LNCaP clone FGC (cell line): ENCODE measurements around the gene XRCC1.

Source experiments
- DNase-seq: peaks from one replicate; pipeline ENCODE4 v3.0.0-alpha.2; 2011; ENCODE audit warnings: low read depth
- H3K4me3 ChIP-seq: 2 replicates; pipeline ENCODE4 v1.5.1; 2011; ENCODE audit warnings: mild to moderate bottlenecking, low read depth, low read length, control low read depth
- CTCF ChIP-seq: IDR thresholded peaks from 2 replicates; pipeline ENCODE4 v1.5.1; 2012; ENCODE audit warnings: mild to moderate bottlenecking; ENCODE audit not compliant: control insufficient read depth, insufficient read depth; ENCODE audit errors: extremely low read depth

XRCC1 gene

GRCh38 chr19:43598445-43599240 lies 23.3 kb upstream of the XRCC1 start:
- DNase-seq = no peak
- no peak for TF ChIP-seq CTCF
- H3K4me3 ChIP-seq = no peak overlapping the region

GRCh38 chr19:43597876-43598275 lies 22.5 kb upstream of the XRCC1 start:
- TF ChIP-seq CTCF = no peak
- DNase-seq = no peak
- peak overlapping the region; percentile 91 for H3K4me3 ChIP-seq

GRCh38 chr19:43596842-43597461 lies 21.6 kb upstream of the XRCC1 start:
- DNase-seq = no peak
- peak overlapping the region; percentile 91 for H3K4me3 ChIP-seq
- TF ChIP-seq CTCF = no peak

- no peak for TF ChIP-seq CTCF
- DNase-seq = peak; percentile 88
- H3K4me3 ChIP-seq = peak within 1 kb of the TSS; percentile 91
Measured at GRCh38 chr19:43595999-43596841, 20.9 kb upstream of the XRCC1 start, which contains the start of the genes IRGQ and ZNF576. TSS of gene IRGQ (minus strand) at chr19:43596134. CDS start at chr19:43595338, 796 bp downstream. TSS of gene ZNF576 (plus strand) at chr19:43596595. CDS start at chr19:43597109, 514 bp downstream.

GRCh38 chr19:43595605-43595998 lies 20.3 kb upstream of the XRCC1 start:
- DNase-seq = no peak
- H3K4me3 ChIP-seq = peak overlapping the region; percentile 91
- TF ChIP-seq CTCF = no peak

GRCh38 chr19:43594710-43595604 lies 19.6 kb upstream of the XRCC1 start:
- TF ChIP-seq CTCF = peak; percentile 55
- H3K4me3 ChIP-seq = peak overlapping the region; percentile 91
- DNase-seq = no peak
